OCI-LY1 (cell line): ENCODE results near the gene SMOC2.

ENCODE experiments used
- H2AFZ ChIP-seq: fragments of 200-600 bp; sonication (generic), shearing (Covaris generic); 2 replicates; pipeline ENCODE4 v1.6.0; 2014; ENCODE audit warnings: antibody characterized with exemption, mild to moderate bottlenecking, low read length
- H3F3A ChIP-seq: fragments of 200-600 bp; sonication (generic), shearing (Covaris generic); 2 replicates; pipeline ENCODE4 v1.6.0; 2014; ENCODE audit warnings: mild to moderate bottlenecking, antibody characterized with exemption, low read length, moderate library complexity; ENCODE audit not compliant: insufficient read depth
- H3K27ac ChIP-seq: fragments of 200-600 bp; sonication (generic); 2 replicates; pipeline ENCODE4 v1.5.1; 2014; ENCODE audit warnings: low read length, mixed run types, mild to moderate bottlenecking, low read depth; ENCODE audit not compliant: poor library complexity, severe bottlenecking
- H3K27me3 ChIP-seq: fragments of 200-600 bp; sonication (generic); 2 replicates; pipeline ENCODE4 v1.6.0; 2014; ENCODE audit warnings: antibody characterized with exemption, mild to moderate bottlenecking, low read length, moderate library complexity; ENCODE audit not compliant: insufficient read depth
- H3K36me3 ChIP-seq: fragments of 200-600 bp; sonication (generic); 2 replicates; pipeline ENCODE4 v1.6.1; 2014; ENCODE audit warnings: mild to moderate bottlenecking, antibody characterized with exemption, low read length, moderate library complexity, mixed read lengths; ENCODE audit not compliant: insufficient read depth
- H3K4me1 ChIP-seq: fragments of 200-600 bp; sonication (generic); 2 replicates; pipeline ENCODE4 v1.5.1; 2014; ENCODE audit warnings: mild to moderate bottlenecking, low read length, moderate library complexity; ENCODE audit not compliant: insufficient read depth, severe bottlenecking
- H3K4me2 ChIP-seq: fragments of 200-600 bp; sonication (generic), shearing (Covaris generic); 2 replicates; pipeline ENCODE4 v1.6.1; 2014; ENCODE audit warnings: low read length
- H3K4me3 ChIP-seq: fragments of 200-600 bp; sonication (generic); 2 replicates; pipeline ENCODE4 v1.5.1; 2014; ENCODE audit warnings: low read length, low read depth, mild to moderate bottlenecking, mixed read lengths; ENCODE audit not compliant: poor library complexity, severe bottlenecking
- H3K79me2 ChIP-seq: fragments of 200-600 bp; shearing (Covaris generic); 2 replicates; pipeline ENCODE4 v1.6.1; 2016; ENCODE audit warnings: mixed run types, low read length, mixed read lengths; ENCODE audit not compliant: insufficient read depth
- H3K9ac ChIP-seq: fragments of 200-600 bp; sonication (generic), shearing (Covaris generic); 2 replicates; pipeline ENCODE4 v1.6.1; 2014; ENCODE audit warnings: mild to moderate bottlenecking, low read length, mixed read lengths
- H3K9me2 ChIP-seq: fragments of 200-600 bp; sonication (generic), shearing (Covaris generic); 2 replicates; pipeline ENCODE4 v1.6.1; 2014; ENCODE audit warnings: low read depth, mild to moderate bottlenecking, low read length, mixed read lengths
- H3K9me3 ChIP-seq: fragments of 200-600 bp; shearing (Covaris generic); 2 replicates; pipeline ENCODE4 v1.6.1; 2014; ENCODE audit warnings: low read length, mixed read lengths
- H4K20me1 ChIP-seq: fragments of 200-600 bp; sonication (generic), shearing (Covaris generic); 2 replicates; pipeline ENCODE4 v1.6.0; 2016; ENCODE audit warnings: mild to moderate bottlenecking, low read length; ENCODE audit not compliant: insufficient read depth
- EZH2 ChIP-seq: fragments of 200-600 bp; sonication (generic), shearing (Covaris generic); IDR thresholded peaks from 2 replicates; pipeline ENCODE4 v1.8.0; 2017; ENCODE audit warnings: borderline replicate concordance, mixed run types, mild to moderate bottlenecking, antibody characterized with exemption, low read length, moderate library complexity, mixed read lengths
- TF ChIP-seq, protein P1 (sequence below): fragments of 200-600 bp; sonication (generic), shearing (Covaris generic); IDR thresholded peaks from 2 replicates; pipeline ENCODE4 v1.5.1; 2017; ENCODE audit warnings: mild to moderate bottlenecking, antibody characterized with exemption, low read length, moderate library complexity, mixed read lengths

Gene SMOC2

DNA sequence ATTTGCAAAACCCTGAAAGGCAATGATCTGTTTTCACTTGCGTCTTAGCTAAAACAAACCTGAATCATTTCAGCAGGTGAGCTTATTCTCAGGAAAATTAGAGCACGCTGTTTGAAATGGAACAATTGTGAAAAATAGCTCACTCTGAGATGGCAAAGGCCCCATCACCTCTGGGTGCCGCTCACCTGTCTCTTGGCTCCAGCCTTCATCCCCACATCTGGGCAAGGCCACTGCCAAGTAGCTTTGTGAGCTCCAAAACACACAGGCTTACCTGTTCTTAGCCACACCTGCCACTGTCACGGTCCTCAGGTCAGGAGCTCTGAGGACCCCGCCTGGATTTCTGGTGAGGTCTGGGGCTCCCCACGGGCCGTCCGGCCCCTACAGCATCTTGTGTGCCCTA is 66.7 kb downstream of the SMOC2 start:
- no peak overlapping the region for H2AFZ ChIP-seq
- no peaks in the 10 kb centered on the region for H3K79me2 ChIP-seq
- no peaks in the 10 kb centered on the region for H3K36me3 ChIP-seq
- no peak overlapping the region for H3K4me2 ChIP-seq
- TF ChIP-seq, protein P1, sequence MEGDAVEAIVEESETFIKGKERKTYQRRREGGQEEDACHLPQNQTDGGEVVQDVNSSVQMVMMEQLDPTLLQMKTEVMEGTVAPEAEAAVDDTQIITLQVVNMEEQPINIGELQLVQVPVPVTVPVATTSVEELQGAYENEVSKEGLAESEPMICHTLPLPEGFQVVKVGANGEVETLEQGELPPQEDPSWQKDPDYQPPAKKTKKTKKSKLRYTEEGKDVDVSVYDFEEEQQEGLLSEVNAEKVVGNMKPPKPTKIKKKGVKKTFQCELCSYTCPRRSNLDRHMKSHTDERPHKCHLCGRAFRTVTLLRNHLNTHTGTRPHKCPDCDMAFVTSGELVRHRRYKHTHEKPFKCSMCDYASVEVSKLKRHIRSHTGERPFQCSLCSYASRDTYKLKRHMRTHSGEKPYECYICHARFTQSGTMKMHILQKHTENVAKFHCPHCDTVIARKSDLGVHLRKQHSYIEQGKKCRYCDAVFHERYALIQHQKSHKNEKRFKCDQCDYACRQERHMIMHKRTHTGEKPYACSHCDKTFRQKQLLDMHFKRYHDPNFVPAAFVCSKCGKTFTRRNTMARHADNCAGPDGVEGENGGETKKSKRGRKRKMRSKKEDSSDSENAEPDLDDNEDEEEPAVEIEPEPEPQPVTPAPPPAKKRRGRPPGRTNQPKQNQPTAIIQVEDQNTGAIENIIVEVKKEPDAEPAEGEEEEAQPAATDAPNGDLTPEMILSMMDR, result no peak
- TF ChIP-seq EZH2, result no peak
- H3K9me3 ChIP-seq, result no peaks in the 10 kb centered on the region
- no peaks in the 10 kb centered on the region for H3F3A ChIP-seq
- no peaks in the 10 kb centered on the region for H3K9me2 ChIP-seq
- no peak overlapping the region for H3K27ac ChIP-seq
- H3K4me1 ChIP-seq, result no peaks in the 10 kb centered on the region
- H3K27me3 ChIP-seq, result no peaks in the 10 kb centered on the region
- H4K20me1 ChIP-seq, result no peaks in the 10 kb centered on the region
- H3K4me3 ChIP-seq, result no peak overlapping the region
- H3K9ac ChIP-seq, result no peak overlapping the region

DNA sequence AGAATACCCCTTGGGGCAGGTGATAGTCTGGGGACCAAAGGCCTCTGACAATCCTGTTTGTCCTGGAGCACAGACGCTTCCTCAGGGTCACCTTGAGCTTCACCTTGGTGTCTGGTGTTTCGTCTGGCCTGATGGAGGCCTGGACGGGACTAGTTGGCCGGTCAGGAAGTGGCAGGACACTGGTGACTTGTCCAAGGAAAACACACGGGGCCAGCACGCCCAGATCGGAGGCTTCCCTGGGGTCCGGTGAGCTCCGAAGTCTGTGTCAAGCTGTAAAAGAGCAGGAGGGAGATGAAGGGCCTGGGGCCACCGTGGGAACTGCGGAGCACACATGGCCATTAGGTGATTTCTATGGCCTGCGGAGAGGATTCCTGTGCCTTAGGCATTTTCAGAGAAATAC is 67.9 kb downstream of the SMOC2 start:
- Histone ChIP-seq H3K4me2 (no peak overlapping the region), H3K4me3 (no peak overlapping the region), H4K20me1 (no peaks in the 10 kb centered on the region), H3K9me2 (no peaks in the 10 kb centered on the region), H3K36me3 (no peaks in the 10 kb centered on the region), H3K27ac (no peak overlapping the region), H3F3A (no peaks in the 10 kb centered on the region), H2AFZ (no peak overlapping the region), H3K9ac (no peak overlapping the region), H3K27me3 (no peaks in the 10 kb centered on the region), H3K79me2 (no peaks in the 10 kb centered on the region), H3K4me1 (no peaks in the 10 kb centered on the region), H3K9me3 (no peaks in the 10 kb centered on the region)
- no peak for TF ChIP-seq EZH2
- TF ChIP-seq, protein P1, result no peak

DNA sequence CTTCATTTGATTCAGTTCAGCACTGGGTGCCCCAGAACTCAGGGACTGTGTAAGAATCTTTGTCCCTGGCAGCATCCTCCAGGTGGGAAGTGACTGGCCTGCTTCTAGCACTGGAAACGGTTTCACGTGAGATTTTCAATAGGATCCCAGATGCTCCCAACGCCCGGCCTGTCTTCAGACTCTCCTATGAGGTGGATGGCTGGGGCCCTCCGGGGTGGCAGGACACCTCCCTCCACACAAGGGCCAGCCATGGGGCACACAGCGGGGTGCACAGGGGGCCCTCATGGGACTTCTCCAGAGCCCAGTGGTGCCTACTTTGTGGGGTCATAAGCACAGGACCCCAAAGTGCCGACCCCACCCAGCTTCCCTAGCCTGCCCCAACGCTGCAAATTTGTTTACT is 72.8 kb downstream of the SMOC2 start:
- no peaks in the 10 kb centered on the region for H3F3A ChIP-seq
- no peak overlapping the region for H3K27ac ChIP-seq
- no peak overlapping the region for H3K4me3 ChIP-seq
- no peaks in the 10 kb centered on the region for H3K9me2 ChIP-seq
- no peaks in the 10 kb centered on the region for H3K27me3 ChIP-seq
- no peaks in the 10 kb centered on the region for H3K36me3 ChIP-seq
- H4K20me1 ChIP-seq, result no peaks in the 10 kb centered on the region
- no peak overlapping the region for H3K4me2 ChIP-seq
- no peaks in the 10 kb centered on the region for H3K4me1 ChIP-seq
- H3K9me3 ChIP-seq, result no peaks in the 10 kb centered on the region
- no peak overlapping the region for H3K9ac ChIP-seq
- no peak overlapping the region for H2AFZ ChIP-seq
- TF ChIP-seq, protein P1, result no peak
- TF ChIP-seq EZH2, result no peak
- H3K79me2 ChIP-seq, result no peaks in the 10 kb centered on the region
